K562 (cell line): ENCODE results near the gene CHGA. TPM values are rescaled to one million over a fixed set of nuclear protein-coding genes. Genes with fewer than 3 reads are reported as not detected.

Experiments used
- ATAC-seq: fragments of 200-7000 bp; cut with Tn5 transposase; 3 replicates; pipeline ENCODE4 v1.9.1; 2020; ENCODE audit warnings: moderate library complexity
- BruUV-seq: library from RNA; stranded (reverse); fragments of 400-500 nt; replicated peaks from 2 replicates; lab custom pipeline; 2021; lab: Mats Ljungman, UMichigan
- CTCF ChIA-PET: fragments of 300-600 bp; formaldehyde crosslinking; extraction: SDS; loops from one replicate; lab custom pipeline; 2021; ENCODE audit warnings: low intra/inter-chr PET ratio; lab: Yijun Ruan, JAX
- POLR2A ChIA-PET: fragments of 300-600, 350-650 bp; sonication (Branson Sonifier 250); formaldehyde crosslinking; extraction: SDS; loops from one replicate; lab custom pipeline; 2021; ENCODE audit warnings: antibody characterized with exemption, inconsistent platforms; lab: Yijun Ruan, JAX
- DNase-seq, 4 experiments: peaks; one replicate each; pipeline versions ENCODE4 v3.0.0 to v3.0.0-alpha.2; 2011 to 2018; ENCODE audit warnings: low spot score in 3 of 4, mixed read lengths in 3 of 4; ENCODE audit errors: extremely low read depth in 1 of 4
- FAIRE-seq: peaks from 2 replicates; lab custom pipeline; 2011; peaks lifted over from hg19 to GRCh38; lab: Jason Lieb, UNC
- H2AFZ ChIP-seq: 2 replicates; pipeline ENCODE4 v1.6.0; 2011; ENCODE audit warnings: low read depth, low read length, control low read depth, inconsistent platforms
- H3K27ac ChIP-seq: fragments of 200-600 bp; 3 replicates; pipeline ENCODE4 v1.8.0; 2011; ENCODE audit warnings: low read depth, mild to moderate bottlenecking, control low read depth, inconsistent platforms, low read length, moderate library complexity, mixed read lengths; ENCODE audit errors: extremely low read depth
- H3K27me3 ChIP-seq, 2 experiments: fragments of 300-600 bp in 1 of 2; 2 replicates in 1 of 2; 3 replicates in 1 of 2; pipeline versions ENCODE4 v1.6.0 to v1.8.0; 2011; ENCODE audit warnings: inconsistent platforms in 2 of 2, low read length in 2 of 2, mild to moderate bottlenecking in 1 of 2, mixed read lengths in 1 of 2, moderate library complexity in 1 of 2; ENCODE audit not compliant: control insufficient read depth in 2 of 2, insufficient read depth in 2 of 2
- H3K36me3 ChIP-seq: fragments of 300-600 bp; 3 replicates; pipeline ENCODE4 v1.8.0; 2011; ENCODE audit warnings: mild to moderate bottlenecking, low read length, inconsistent platforms; ENCODE audit not compliant: control insufficient read depth, insufficient read depth
- H3K4me1 ChIP-seq, 2 experiments: fragments of 200-600 bp in 1 of 2; replicated peaks in 1 of 2; 2 replicates in 1 of 2; 3 replicates in 1 of 2; pipeline versions ENCODE4 v1.5.1 to v1.8.0; 2011; ENCODE audit warnings: inconsistent platforms in 2 of 2, low read length in 2 of 2, mild to moderate bottlenecking in 1 of 2, mixed read lengths in 1 of 2, moderate library complexity in 1 of 2; ENCODE audit not compliant: control insufficient read depth in 2 of 2, insufficient read depth in 2 of 2
- H3K4me2 ChIP-seq: 2 replicates; pipeline ENCODE4 v1.6.1; 2011; ENCODE audit warnings: low read length, control low read depth, inconsistent platforms, mixed read lengths; ENCODE audit not compliant: insufficient read depth
- H3K4me3 ChIP-seq: fragments of 200-600 bp; sonication (generic), shearing (Covaris generic); 2 replicates; pipeline ENCODE4 v1.5.1; 2016; ENCODE audit warnings: control low read depth, inconsistent platforms
- H3K79me2 ChIP-seq: fragments of 200-600 bp; 3 replicates; pipeline ENCODE4 v1.8.0; 2011; ENCODE audit warnings: low read length, inconsistent platforms; ENCODE audit not compliant: control insufficient read depth, insufficient read depth
- H3K9ac ChIP-seq, 2 experiments: 2 replicates each; pipeline versions ENCODE4 v1.6.0 to v1.6.1; 2011; ENCODE audit warnings: low read depth in 2 of 2, low read length in 2 of 2, control low read depth in 1 of 2, inconsistent platforms in 1 of 2, mild to moderate bottlenecking in 1 of 2, mixed read lengths in 1 of 2; ENCODE audit not compliant: insufficient read depth in 1 of 2
- H3K9me1 ChIP-seq: one replicate; pipeline ENCODE4 v1.6.0; 2011; ENCODE audit warnings: inconsistent platforms, mild to moderate bottlenecking, low read length, moderate library complexity; ENCODE audit not compliant: control insufficient read depth, insufficient read depth
- H3K9me3 ChIP-seq: replicated peaks from 2 replicates; pipeline ENCODE4 v1.5.1; 2011; ENCODE audit warnings: low read depth, low read length, inconsistent platforms; ENCODE audit not compliant: control insufficient read depth, insufficient read depth
- H4K20me1 ChIP-seq: replicated peaks from 2 replicates; pipeline ENCODE4 v1.6.1; 2011; ENCODE audit warnings: low read length, inconsistent platforms, mixed read lengths; ENCODE audit not compliant: control insufficient read depth, insufficient read depth
- ETV6 ChIP-seq, 3 experiments: fragments of 150-350 bp in 1 of 3; sonication (generic) in 1 of 3; formaldehyde crosslinking in 1 of 3; IDR thresholded peaks; 2 replicates each; pipeline versions ENCODE4 v1.6.1 to v1.8.0; 2014 to 2022; ENCODE audit warnings: borderline replicate concordance in 2 of 3, low read depth in 2 of 3, antibody characterized with exemption in 1 of 3, low read length in 1 of 3, mild to moderate bottlenecking in 1 of 3, missing genetic modification reagents in 1 of 3
- HDAC3 ChIP-seq: fragments of 450-650 bp; IDR thresholded peaks from 2 replicates; pipeline ENCODE4 v1.6.1; 2018; ENCODE audit warnings: borderline replicate concordance, mild to moderate bottlenecking, moderate library complexity; ENCODE audit not compliant: partially characterized antibody
- NR3C1 ChIP-seq: sonication (generic); formaldehyde crosslinking; IDR thresholded peaks from 2 replicates; pipeline ENCODE4 v1.8.1; 2022; ENCODE audit warnings: missing genetic modification reagents
- PYGO2 ChIP-seq: fragments of 450-650 bp; IDR thresholded peaks from 2 replicates; pipeline ENCODE4 v1.6.1; 2016; ENCODE audit warnings: mild to moderate bottlenecking, missing genetic modification characterization, moderate library complexity, missing compliant biosample characterization
- TAF1 ChIP-seq: IDR thresholded peaks from 2 replicates; pipeline ENCODE4 v1.6.1; 2011; ENCODE audit warnings: mild to moderate bottlenecking, low read length, moderate library complexity; ENCODE audit not compliant: insufficient read depth, control insufficient read depth, severe bottlenecking; ENCODE audit errors: extremely low read depth
- ZNF224 ChIP-seq: sonication (generic); formaldehyde crosslinking; IDR thresholded peaks from 2 replicates; pipeline ENCODE4 v1.8.0; 2022; ENCODE audit warnings: mild to moderate bottlenecking, missing genetic modification reagents
- WGBS: fragments of 100-300 bp; shearing (Covaris generic); methylation state at CpG from one replicate; pipeline ENCODE4 v1.1.6; 2016; ENCODE audit warnings: low coverage, mixed read lengths; ENCODE audit not compliant: insufficient coverage; ENCODE audit errors: missing lambda C conversion rate; 5-methylcytosine and 5-hydroxymethylcytosine counted together
- in situ Hi-C: fragments of 300-500 bp; cut with MboI; formaldehyde crosslinking; loops from 4 replicates; pipeline ENCODE4 v1.15.0; 2018; ENCODE audit warnings: inconsistent platforms, mixed read lengths
- intact Hi-C: fragments of 100-400 bp; cut with micrococcal nuclease; formaldehyde crosslinking; loops from 2 replicates; pipeline ENCODE4 v1.14.2; 2022
- polyA plus RNA-seq, 8 experiments: library from polyadenylated mRNA; depleted of rRNA in 4 of 8; stranded (reverse) in 5 of 8; unstranded in 3 of 8; fragments of >200 nt; fragmentation: Nextera tagmentation in 2 of 8; fragmentation: Illumina TruSeq in 1 of 8; extraction: Ambion mirVana in 2 of 8; extraction: Trizol in 1 of 8; gene quantifications; 2 replicates each; pipeline versions ENCODE4 v1.2.1 to v1.2.3, GENCODE V29; 2011 to 2014; ENCODE audit warnings: inconsistent platforms in 1 of 8, missing spikeins in 1 of 8
- total RNA-seq, 7 experiments: library from RNA; depleted of rRNA in 6 of 7; stranded (reverse); fragments of >200 nt in 6 of 7; fragmentation: Illumina TruSeq in 2 of 7; extraction: Trizol in 2 of 7; gene quantifications; 2 replicates each; pipeline versions ENCODE4 v1.2.1 to v1.2.3, GENCODE V29; 2011 to 2021; ENCODE audit warnings: low replicate concordance in 1 of 7

The CHGA gene
- total and polyA plus RNA-seq, 9 of the 15 experiments (the other 6 are each of a cell fraction or from before 2014, with no cell fraction given): not detected

GRCh38 chr14:92959189-92959531 lies 36.2 kb downstream of the CHGA start:
- H4K20me1 ChIP-seq: no peaks in the 10 kb centered on the region
- no peaks in the 10 kb centered on the region for H3K27me3 ChIP-seq
- no peak overlapping the region for H3K4me3 ChIP-seq
- H3K4me2 ChIP-seq: no peak overlapping the region
- H3K27ac ChIP-seq: no peak overlapping the region
- in situ Hi-C loops: loop anchor here (10.0 kb wide), 1 partner anchor 186 kb away; no protein-coding TSS in a partner anchor
- WGBS: 81% methylated on average over 4 of the region's 10 CpGs
- no peaks in the 10 kb centered on the region for H3K79me2 ChIP-seq
- H3K9me3 ChIP-seq: no peaks in the 10 kb centered on the region
- peaks cover 12% of the 10 kb centered on the region; the same call in 1 of the 3 replicates for H3K36me3 ChIP-seq
- intact Hi-C loops: no loop called here
- H2AFZ ChIP-seq: no peak overlapping the region
- DNase-seq (no peak), FAIRE-seq (no peak), ATAC-seq (no peak)
- TF ChIP-seq ETV6 (IDR thresholded peaks at IDR 0.05; ENCODE audit: borderline replicate concordance in 1 of 2, low read depth in 2 of 2, low read length in 1 of 2) (no peak), ETV6 (CRISPR knock-in tag; IDR thresholded peaks at IDR 0.05; ENCODE audit: borderline replicate concordance) (no peak), HDAC3 (no peak), PYGO2 (tag) (no peak), NR3C1 (CRISPR knock-in tag) (no peak), ZNF224 (CRISPR knock-in tag) (no peak), TAF1 (no peak)
- POLR2A ChIA-PET: interaction anchor here (0.6 to 0.9 kb wide), 2 partner anchors 15 to 106 kb away, joined by 3 to 4 read pairs; no protein-coding TSS in a partner anchor
- no peaks in the 10 kb centered on the region; a peak in 1 of 5 replicates for H3K4me1 ChIP-seq
- CTCF ChIA-PET: no interaction called here
- no peak overlapping the region; a peak in 1 of 4 replicates for H3K9ac ChIP-seq
- no peaks in the 10 kb centered on the region for H3K9me1 ChIP-seq
- no TSS peak for BruUV-seq
